WTC11 (cell line): ENCODE data around the gene FANCD2.

Experiments
- ESRRA ChIP-seq: sonication (generic); formaldehyde crosslinking; IDR thresholded peaks from 2 replicates; pipeline ENCODE4 v1.8.1; 2022; ENCODE audit warnings: mild to moderate bottlenecking, missing genetic modification reagents, borderline replicate concordance
- FOXJ3 ChIP-seq: sonication (generic); formaldehyde crosslinking; IDR thresholded peaks from 2 replicates; pipeline ENCODE4 v1.9.0; 2021; ENCODE audit warnings: missing genetic modification reagents, mild to moderate bottlenecking, borderline replicate concordance
- HMGXB4 ChIP-seq: sonication (generic); formaldehyde crosslinking; IDR thresholded peaks from 2 replicates; pipeline ENCODE4 v1.8.1; 2023; ENCODE audit warnings: mild to moderate bottlenecking, moderate library complexity, missing genetic modification reagents
- MAX ChIP-seq: sonication (generic); formaldehyde crosslinking; IDR thresholded peaks from 2 replicates; pipeline ENCODE4 v1.8.0; 2022; ENCODE audit warnings: mild to moderate bottlenecking, missing genetic modification reagents
- NFYB ChIP-seq: sonication (generic); formaldehyde crosslinking; conservative IDR thresholded peaks from 2 replicates; pipeline ENCODE4 v1.8.0; 2022; ENCODE audit warnings: low read depth, missing genetic modification reagents
- SP1 ChIP-seq: sonication (generic); formaldehyde crosslinking; conservative IDR thresholded peaks from 2 replicates; pipeline ENCODE4 v1.8.1; 2022; ENCODE audit warnings: missing genetic modification reagents
- USF2 ChIP-seq: sonication (generic); formaldehyde crosslinking; IDR thresholded peaks from 2 replicates; pipeline ENCODE4 v1.8.1; 2023; ENCODE audit warnings: mild to moderate bottlenecking, missing genetic modification reagents, moderate library complexity
- TF ChIP-seq, protein P1 (sequence below): fragments of 200-600 bp; IDR thresholded peaks from 2 replicates; pipeline ENCODE4 v1.8.0; 2022; ENCODE audit warnings: antibody characterized with exemption
- TF ChIP-seq, protein P2 (sequence below): sonication (generic); formaldehyde crosslinking; IDR thresholded peaks from 2 replicates; pipeline ENCODE4 v1.8.1; 2022; ENCODE audit warnings: low read depth, mild to moderate bottlenecking, moderate library complexity, missing genetic modification reagents, borderline replicate concordance

- TF ChIP-seq MAX (CRISPR knock-in tag), result no peak
- TF ChIP-seq FOXJ3, result no peak
- no peak for TF ChIP-seq HMGXB4 (CRISPR knock-in tag)
- TF ChIP-seq, protein P1, sequence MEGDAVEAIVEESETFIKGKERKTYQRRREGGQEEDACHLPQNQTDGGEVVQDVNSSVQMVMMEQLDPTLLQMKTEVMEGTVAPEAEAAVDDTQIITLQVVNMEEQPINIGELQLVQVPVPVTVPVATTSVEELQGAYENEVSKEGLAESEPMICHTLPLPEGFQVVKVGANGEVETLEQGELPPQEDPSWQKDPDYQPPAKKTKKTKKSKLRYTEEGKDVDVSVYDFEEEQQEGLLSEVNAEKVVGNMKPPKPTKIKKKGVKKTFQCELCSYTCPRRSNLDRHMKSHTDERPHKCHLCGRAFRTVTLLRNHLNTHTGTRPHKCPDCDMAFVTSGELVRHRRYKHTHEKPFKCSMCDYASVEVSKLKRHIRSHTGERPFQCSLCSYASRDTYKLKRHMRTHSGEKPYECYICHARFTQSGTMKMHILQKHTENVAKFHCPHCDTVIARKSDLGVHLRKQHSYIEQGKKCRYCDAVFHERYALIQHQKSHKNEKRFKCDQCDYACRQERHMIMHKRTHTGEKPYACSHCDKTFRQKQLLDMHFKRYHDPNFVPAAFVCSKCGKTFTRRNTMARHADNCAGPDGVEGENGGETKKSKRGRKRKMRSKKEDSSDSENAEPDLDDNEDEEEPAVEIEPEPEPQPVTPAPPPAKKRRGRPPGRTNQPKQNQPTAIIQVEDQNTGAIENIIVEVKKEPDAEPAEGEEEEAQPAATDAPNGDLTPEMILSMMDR, result no peak
- TF ChIP-seq ESRRA, result no peak
- no peak for TF ChIP-seq SP1 (CRISPR knock-in tag)
- TF ChIP-seq, protein P2, sequence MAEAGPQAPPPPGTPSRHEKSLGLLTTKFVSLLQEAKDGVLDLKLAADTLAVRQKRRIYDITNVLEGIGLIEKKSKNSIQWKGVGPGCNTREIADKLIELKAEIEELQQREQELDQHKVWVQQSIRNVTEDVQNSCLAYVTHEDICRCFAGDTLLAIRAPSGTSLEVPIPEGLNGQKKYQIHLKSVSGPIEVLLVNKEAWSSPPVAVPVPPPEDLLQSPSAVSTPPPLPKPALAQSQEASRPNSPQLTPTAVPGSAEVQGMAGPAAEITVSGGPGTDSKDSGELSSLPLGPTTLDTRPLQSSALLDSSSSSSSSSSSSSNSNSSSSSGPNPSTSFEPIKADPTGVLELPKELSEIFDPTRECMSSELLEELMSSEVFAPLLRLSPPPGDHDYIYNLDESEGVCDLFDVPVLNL (CRISPR knock-in tag), result no peak
- no peak for TF ChIP-seq NFYB (CRISPR knock-in tag)
- TF ChIP-seq USF2 (CRISPR knock-in tag), result no peak
Measured at GRCh38 chr3:10006048-10006761, 20.0 kb upstream of the FANCD2 start.
